A549 (cell line): ENCODE results near the gene SCN9A. TPM values are rescaled to one million over a fixed set of nuclear protein-coding genes. Genes with fewer than 3 reads are reported as not detected.

Experiments
- ATAC-seq, 2 experiments: fragments of 200-7000 bp in 1 of 2; fragments of >200 bp in 1 of 2; cut with Nextera tagmentation in 1 of 2; cut with Tn5 transposase in 1 of 2; 3 replicates each; pipeline versions ENCODE4 v1.8.0 to v1.9.1; 2018 to 2020; ENCODE audit warnings: mild to moderate bottlenecking in 1 of 2, moderate library complexity in 1 of 2
- CTCF ChIA-PET: fragments of 300-600 bp; sonication (Branson Sonifier 250); formaldehyde crosslinking; extraction: SDS; loops from one replicate; lab custom pipeline; 2021; ENCODE audit warnings: antibody characterized with exemption, inconsistent platforms; lab: Yijun Ruan, JAX
- POLR2A ChIA-PET: fragments of 350-600 bp; formaldehyde crosslinking; extraction: SDS; loops from one replicate; lab custom pipeline; 2021; ENCODE audit warnings: antibody characterized with exemption, inconsistent platforms; lab: Yijun Ruan, JAX
- DNase-seq, 2 experiments: peaks; one replicate each; pipeline versions ENCODE4 v3.0.0 to v3.0.0-alpha.2; 2011 to 2016; ENCODE audit warnings: low read depth in 1 of 2, low spot score in 1 of 2
- FAIRE-seq: peaks from 2 replicates; lab custom pipeline; 2011; peaks lifted over from hg19 to GRCh38; lab: Jason Lieb, UNC
- H3K27ac ChIP-seq, 2 experiments: fragments of >200 bp; sonication (Bioruptor Twin); formaldehyde crosslinking; 3 replicates each; pipeline ENCODE4 v1.5.1; 2016 to 2017
- H3K4me1 ChIP-seq: fragments of >200 bp; sonication (Bioruptor Twin); formaldehyde crosslinking; 3 replicates; pipeline ENCODE4 v1.6.1; 2016
- H3K4me2 ChIP-seq: fragments of >200 bp; sonication (Bioruptor Twin); formaldehyde crosslinking; 3 replicates; pipeline ENCODE4 v1.6.1; 2016
- H3K4me3 ChIP-seq: fragments of >200 bp; sonication (Bioruptor Twin); formaldehyde crosslinking; 3 replicates; pipeline ENCODE4 v1.5.1; 2016
- H3K9me3 ChIP-seq: fragments of >200 bp; sonication (Bioruptor Twin); formaldehyde crosslinking; 3 replicates; pipeline ENCODE4 v1.6.1; 2016
- BCL3 ChIP-seq: fragments of >200 bp; sonication (Bioruptor Twin); formaldehyde crosslinking; IDR thresholded peaks from 3 replicates; pipeline ENCODE4 v1.6.1; 2016
- CBX2 ChIP-seq: fragments of 200-600 bp; sonication (generic); IDR thresholded peaks from 2 replicates; pipeline ENCODE4 v1.6.1; 2016; ENCODE audit warnings: low read depth, mild to moderate bottlenecking, borderline replicate concordance
- CBX8 ChIP-seq: fragments of 200-600 bp; sonication (generic); IDR thresholded peaks from 2 replicates; pipeline ENCODE4 v1.6.1; 2016
- CHD4 ChIP-seq: fragments of 200-600 bp; sonication (generic); IDR thresholded peaks from 2 replicates; pipeline ENCODE4 v1.6.1; 2016; ENCODE audit warnings: antibody characterized with exemption, mild to moderate bottlenecking, borderline replicate concordance
- E2F6 ChIP-seq: IDR thresholded peaks from 2 replicates; pipeline ENCODE4 v1.6.1; 2012; ENCODE audit warnings: low read depth, borderline replicate concordance
- EHF ChIP-seq: fragments of 250-450 bp; sonication (Bioruptor Pico); IDR thresholded peaks from 2 replicates; pipeline ENCODE4 v1.5.0; 2020; ENCODE audit warnings: mild to moderate bottlenecking
- EHMT2 ChIP-seq: fragments of 200-600 bp; sonication (generic); IDR thresholded peaks from 2 replicates; pipeline ENCODE4 v1.6.1; 2016; ENCODE audit warnings: antibody characterized with exemption, low read depth, mild to moderate bottlenecking, moderate library complexity
- ELK1 ChIP-seq: fragments of 150-350 bp; IDR thresholded peaks from 2 replicates; pipeline ENCODE4 v1.6.1; 2014; ENCODE audit warnings: low read depth, mild to moderate bottlenecking, low read length
- FOSB ChIP-seq: fragments of 250-450 bp; sonication (Bioruptor Pico); IDR thresholded peaks from 2 replicates; pipeline ENCODE4 v1.5.0; 2020; ENCODE audit warnings: mild to moderate bottlenecking, moderate library complexity
- FOSL2 ChIP-seq, 2 experiments: fragments of 450-650 bp in 1 of 2; fragments of >200 bp in 1 of 2; sonication (Bioruptor Twin) in 1 of 2; formaldehyde crosslinking; IDR thresholded peaks; 2 replicates each; pipeline versions ENCODE4 v1.5.0 to v1.6.1; 2016 to 2020; ENCODE audit warnings: mild to moderate bottlenecking in 1 of 2, moderate library complexity in 1 of 2
- FOXS1 ChIP-seq: fragments of 250-450 bp; sonication (Bioruptor Pico); IDR thresholded peaks from 2 replicates; pipeline ENCODE4 v1.5.0; 2020; ENCODE audit warnings: mild to moderate bottlenecking, moderate library complexity
- HES2 ChIP-seq: fragments of >200 bp; sonication (Bioruptor Twin); formaldehyde crosslinking; IDR thresholded peaks from 2 replicates; pipeline ENCODE4 v1.6.1; 2016
- KDM5A ChIP-seq: fragments of 200-600 bp; sonication (generic); IDR thresholded peaks from 2 replicates; pipeline ENCODE4 v1.6.1; 2016; ENCODE audit warnings: antibody characterized with exemption, mild to moderate bottlenecking
- MAX ChIP-seq: IDR thresholded peaks from 2 replicates; pipeline ENCODE4 v1.6.1; 2012
- MAZ ChIP-seq: fragments of 150-350 bp; IDR thresholded peaks from 2 replicates; pipeline ENCODE4 v1.6.1; 2014; ENCODE audit warnings: antibody characterized with exemption, low read depth, low read length, borderline replicate concordance
- NFE2L2 ChIP-seq: fragments of 150-350 bp; conservative IDR thresholded peaks from 2 replicates; pipeline ENCODE4 v1.6.1; 2014; ENCODE audit warnings: low read length
- NR3C1 ChIP-seq: fragments of >200 bp; sonication (Bioruptor Twin); formaldehyde crosslinking; IDR thresholded peaks from 3 replicates; pipeline ENCODE4 v1.6.1; 2017
- PBX3 ChIP-seq: IDR thresholded peaks from 2 replicates; pipeline ENCODE4 v1.6.1; 2012
- PHF8 ChIP-seq: fragments of 200-600 bp; sonication (generic); IDR thresholded peaks from 2 replicates; pipeline ENCODE4 v1.6.1; 2016; ENCODE audit warnings: low read depth, mild to moderate bottlenecking, antibody characterized with exemption, moderate library complexity, borderline replicate concordance
- POLR2A ChIP-seq: IDR thresholded peaks from 2 replicates; pipeline ENCODE4 v1.6.1; 2012; ENCODE audit warnings: mild to moderate bottlenecking, low read length
- POLR2AphosphoS2 ChIP-seq: conservative IDR thresholded peaks from 2 replicates; pipeline ENCODE4 v1.6.1; 2012; ENCODE audit warnings: low read length, improper control_type of control experiment, inconsistent platforms
- REST ChIP-seq: fragments of 200-600 bp; sonication (generic); IDR thresholded peaks from 2 replicates; pipeline ENCODE4 v1.6.1; 2016; ENCODE audit warnings: antibody characterized with exemption, mild to moderate bottlenecking, moderate library complexity
- RFX5 ChIP-seq: fragments of 450-650 bp; IDR thresholded peaks from 2 replicates; pipeline ENCODE4 v1.7.1; 2014; ENCODE audit warnings: antibody characterized with exemption, mild to moderate bottlenecking, moderate library complexity
- SMC3 ChIP-seq: fragments of >200 bp; sonication (Bioruptor Twin); formaldehyde crosslinking; IDR thresholded peaks from 3 replicates; pipeline ENCODE4 v1.6.1; 2018; ENCODE audit warnings: inconsistent platforms
- SREBF2 ChIP-seq: fragments of 450-650 bp; IDR thresholded peaks from 2 replicates; pipeline ENCODE4 v1.6.1; 2014; ENCODE audit warnings: mild to moderate bottlenecking, moderate library complexity
- TP53 ChIP-seq: fragments of 250-450 bp; sonication (Bioruptor Pico); IDR thresholded peaks from 2 replicates; pipeline ENCODE4 v1.5.0; 2021; ENCODE audit warnings: mild to moderate bottlenecking, moderate library complexity
- ZSCAN20 ChIP-seq: fragments of 250-450 bp; sonication (Bioruptor Pico); IDR thresholded peaks from 2 replicates; pipeline ENCODE4 v1.8.0; 2022; ENCODE audit warnings: mild to moderate bottlenecking, moderate library complexity
- WGBS: methylation state at CpG from one replicate; pipeline ENCODE4 v1.1.6; 2017; ENCODE audit errors: missing lambda C conversion rate; 5-methylcytosine and 5-hydroxymethylcytosine counted together
- polyA plus RNA-seq, 4 experiments: library from polyadenylated mRNA; depleted of rRNA in 3 of 4; stranded (reverse); fragments of >200 nt; fragmentation: RNase III in 1 of 4; extraction: RNeasy Plus Mini Kit Qiagen cat#74134 plus additional on column Dnase treatment in 1 of 4; gene quantifications; 2 replicates in 3 of 4; 3 replicates in 1 of 4; pipeline ENCODE4 v1.2.3, GENCODE V29; 2011 to 2017

SCN9A gene
- polyA plus RNA-seq, 2 of the 4 experiments (the other 2 are of a cell fraction): 7.7 to 23.6 TPM

- H3K4me1 ChIP-seq: peaks cover 22% of the 10 kb centered on the region; the same call in 2 of the 3 replicates
Measured at GRCh38 chr2:166332106-166332505, 43.6 kb downstream of the SCN9A start.

GRCh38 chr2:166331468-166331867 is 44.3 kb downstream of the SCN9A start:
- no peak overlapping the region for H3K27ac ChIP-seq
- ATAC-seq: no peak

More at GRCh38 chr2:166332106-166332505, 43.6 kb downstream of the SCN9A start:
- ChIA-PET POLR2A (no interaction called here), CTCF (no interaction called here)
- DNase-seq (no peak), FAIRE-seq (no peak), ATAC-seq (no peak)
- Histone ChIP-seq H3K4me2 (no peak overlapping the region), H3K9me3 (no peaks in the 10 kb centered on the region), H3K27ac (no peak overlapping the region), H3K4me3 (no peak overlapping the region)
- TF ChIP-seq HES2 (no peak), ELK1 (no peak), KDM5A (no peak), FOSB (no peak), E2F6 (no peak), FOSL2 (IDR thresholded peaks at IDR 0.05) (no peak), FOSL2 (CRISPR knock-in tag; IDR thresholded peaks at IDR 0.05) (no peak), EHF (CRISPR knock-in tag) (no peak), NR3C1 (no peak), CBX8 (no peak), FOXS1 (CRISPR knock-in tag) (no peak)

More at GRCh38 chr2:166331468-166331867, 44.3 kb downstream of the SCN9A start:
- Histone ChIP-seq H3K9me3 (no peaks in the 10 kb centered on the region), H3K4me3 (no peak overlapping the region), H3K4me1 (peaks cover 22% of the 10 kb centered on the region; the same call in 2 of the 3 replicates), H3K4me2 (no peak overlapping the region)
- ChIA-PET POLR2A (no interaction called here), CTCF (no interaction called here)
- FAIRE-seq: no peak
- DNase-seq: no peak
- TF ChIP-seq PBX3 (no peak), PHF8 (no peak), CHD4 (no peak), REST (no peak), POLR2A (no peak), SMC3 (no peak), CBX8 (no peak), MAX (no peak), ELK1 (no peak), NFE2L2 (no peak), CBX2 (no peak), BCL3 (no peak), RFX5 (no peak), NR3C1 (no peak), POLR2AphosphoS2 (no peak), EHMT2 (no peak), MAZ (no peak), ZSCAN20 (CRISPR knock-in tag) (no peak), TP53 (no peak), SREBF2 (no peak)
- WGBS: 61% methylated on average over 1 of the region's 1 CpG
